Measurements from ENCODE around the gene BRWD1.

Gene BRWD1

DNA sequence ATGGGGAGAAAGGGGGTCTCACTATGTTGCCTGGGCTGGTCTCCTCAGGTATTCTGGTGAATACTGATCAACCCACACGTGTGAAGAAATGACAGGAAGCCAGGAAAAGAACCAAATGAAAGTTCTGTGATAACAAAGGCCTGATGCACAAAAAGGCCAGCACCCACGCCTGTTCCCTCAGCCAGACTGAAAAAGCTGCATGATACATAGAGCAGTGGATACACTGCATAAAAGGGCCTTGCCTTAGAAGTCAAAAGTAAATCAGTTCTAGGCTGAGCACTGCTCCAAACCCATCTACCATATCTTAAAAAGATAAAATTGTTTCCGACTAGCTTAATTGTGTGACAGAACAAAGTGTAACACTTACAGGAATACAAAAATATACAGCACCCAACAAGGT lies 93.3 kb downstream of the BRWD1 start:
- no peak overlapping the region for H3K4me2 ChIP-seq (ENCODE audit: low read length)
- H3K27me3 ChIP-seq (ENCODE audit: control insufficient read depth, low read length) = no peaks in the 10 kb centered on the region
- 0 out of 2 replicates have a peak, but pooled peaks cover 7% of the 10 kb centered on the region for H3F3A ChIP-seq (ENCODE audit: control insufficient read depth, insufficient read depth)
- no peaks in the 10 kb centered on the region for H3K9me3 ChIP-seq (ENCODE audit: control insufficient read depth, insufficient read depth, low read length)
- H3K36me3 ChIP-seq (ENCODE audit: control insufficient read depth, low read length) = peaks cover 87% of the 10 kb centered on the region
- H4K20me1 ChIP-seq (ENCODE audit: control insufficient read depth, insufficient read depth, low read depth, low read length) = no peaks in the 10 kb centered on the region; the same call in 1 of the 2 replicates
- no peaks in the 10 kb centered on the region for H3K79me2 ChIP-seq (ENCODE audit: control insufficient read depth, low read length)
- no peak overlapping the region for H3K4me3 ChIP-seq (ENCODE audit: low read length)
- no peaks in the 10 kb centered on the region for H3K4me1 ChIP-seq (ENCODE audit: control insufficient read depth, low read length)
- H3K27ac ChIP-seq (ENCODE audit: low read depth, low read length) = no peak overlapping the region
- no peak for TF ChIP-seq EZH2phosphoT487 (IDR thresholded peaks at IDR 0.05; ENCODE audit: borderline replicate concordance, low read length)
- TF ChIP-seq, protein P1, sequence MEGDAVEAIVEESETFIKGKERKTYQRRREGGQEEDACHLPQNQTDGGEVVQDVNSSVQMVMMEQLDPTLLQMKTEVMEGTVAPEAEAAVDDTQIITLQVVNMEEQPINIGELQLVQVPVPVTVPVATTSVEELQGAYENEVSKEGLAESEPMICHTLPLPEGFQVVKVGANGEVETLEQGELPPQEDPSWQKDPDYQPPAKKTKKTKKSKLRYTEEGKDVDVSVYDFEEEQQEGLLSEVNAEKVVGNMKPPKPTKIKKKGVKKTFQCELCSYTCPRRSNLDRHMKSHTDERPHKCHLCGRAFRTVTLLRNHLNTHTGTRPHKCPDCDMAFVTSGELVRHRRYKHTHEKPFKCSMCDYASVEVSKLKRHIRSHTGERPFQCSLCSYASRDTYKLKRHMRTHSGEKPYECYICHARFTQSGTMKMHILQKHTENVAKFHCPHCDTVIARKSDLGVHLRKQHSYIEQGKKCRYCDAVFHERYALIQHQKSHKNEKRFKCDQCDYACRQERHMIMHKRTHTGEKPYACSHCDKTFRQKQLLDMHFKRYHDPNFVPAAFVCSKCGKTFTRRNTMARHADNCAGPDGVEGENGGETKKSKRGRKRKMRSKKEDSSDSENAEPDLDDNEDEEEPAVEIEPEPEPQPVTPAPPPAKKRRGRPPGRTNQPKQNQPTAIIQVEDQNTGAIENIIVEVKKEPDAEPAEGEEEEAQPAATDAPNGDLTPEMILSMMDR (IDR thresholded peaks at IDR 0.05; ENCODE audit: low read depth, low read length, poor library complexity, severe bottlenecking) = no peak
- no peaks in the 10 kb centered on the region for H3K9me2 ChIP-seq (replicated peaks; ENCODE audit: control insufficient read depth, low read length)

DNA sequence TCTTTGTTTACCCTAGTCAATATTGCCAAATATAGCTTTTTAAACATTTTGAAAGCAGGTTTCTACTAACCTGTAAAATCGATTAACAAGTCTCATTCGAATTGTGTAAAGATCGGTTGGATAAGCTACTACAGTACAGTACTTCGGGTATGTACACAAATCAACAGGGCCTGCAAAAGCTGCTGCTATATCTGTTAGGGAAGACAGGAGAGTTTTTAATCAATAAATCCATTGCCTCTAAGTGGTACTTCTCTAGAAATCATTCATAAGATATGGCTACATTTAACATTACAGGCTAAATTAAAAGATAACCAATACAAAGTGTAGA lies 95.4 kb downstream of the BRWD1 start:
- peaks cover 89% of the 10 kb centered on the region for H3K36me3 ChIP-seq (ENCODE audit: control insufficient read depth, low read length)
- H3K4me1 ChIP-seq (ENCODE audit: control insufficient read depth, low read length) = no peaks in the 10 kb centered on the region
- no peaks in the 10 kb centered on the region for H3K79me2 ChIP-seq (ENCODE audit: control insufficient read depth, low read length)
- H3K27me3 ChIP-seq (ENCODE audit: control insufficient read depth, low read length) = no peaks in the 10 kb centered on the region
- H4K20me1 ChIP-seq (ENCODE audit: control insufficient read depth, insufficient read depth, low read depth, low read length) = no peaks in the 10 kb centered on the region; the same call in 1 of the 2 replicates
- H3K4me2 ChIP-seq (ENCODE audit: low read length) = no peak overlapping the region
- peaks cover 12% of the 10 kb centered on the region; the same call in 1 of the 2 replicates for H3F3A ChIP-seq (ENCODE audit: control insufficient read depth, insufficient read depth)
- no peaks in the 10 kb centered on the region for H3K9me2 ChIP-seq (replicated peaks; ENCODE audit: control insufficient read depth, low read length)
- no peak for TF ChIP-seq EZH2phosphoT487 (IDR thresholded peaks at IDR 0.05; ENCODE audit: borderline replicate concordance, low read length)
- TF ChIP-seq, protein P1 (IDR thresholded peaks at IDR 0.05; ENCODE audit: low read depth, low read length, poor library complexity, severe bottlenecking) = no peak
- no peak overlapping the region for H3K27ac ChIP-seq (ENCODE audit: low read depth, low read length)
- no peak overlapping the region for H3K4me3 ChIP-seq (ENCODE audit: low read length)
- no peaks in the 10 kb centered on the region for H3K9me3 ChIP-seq (ENCODE audit: control insufficient read depth, insufficient read depth, low read length)

DNA sequence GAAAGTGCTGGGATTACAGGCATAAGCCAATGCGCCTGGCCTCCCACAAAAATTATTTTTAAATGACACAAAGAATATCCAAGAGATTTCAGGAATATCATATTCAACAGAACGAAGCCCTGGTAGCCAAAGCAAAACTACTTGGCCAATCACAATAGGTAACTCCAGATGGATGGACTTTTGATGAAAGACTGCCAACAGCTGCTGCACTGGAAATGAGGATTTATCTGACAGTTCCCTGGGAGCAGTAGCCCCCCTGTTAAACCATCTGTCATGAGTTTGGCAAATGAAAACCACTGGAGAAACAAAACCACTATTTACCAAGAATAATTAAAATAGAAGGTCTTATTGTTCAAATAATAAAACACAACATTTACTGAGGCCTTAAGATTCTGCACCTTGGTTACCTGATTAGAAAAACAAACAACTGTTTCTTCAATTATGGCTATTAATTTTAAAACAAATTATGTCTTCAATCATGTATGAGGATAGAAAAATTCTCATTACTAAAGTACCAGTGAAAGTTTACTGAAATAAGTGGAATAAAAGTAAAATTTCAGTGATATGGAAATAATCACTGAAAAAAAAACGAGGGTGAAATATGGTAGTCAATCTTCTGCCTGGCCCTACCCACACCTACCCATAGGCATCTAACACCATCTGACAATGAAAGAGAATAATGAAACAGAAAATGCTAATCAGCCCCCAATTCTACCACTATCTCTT lies 95.9 kb downstream of the BRWD1 start:
- Histone ChIP-seq H3K36me3 (ENCODE audit: control insufficient read depth, low read length) (peaks cover 89% of the 10 kb centered on the region), H3K27me3 (ENCODE audit: control insufficient read depth, low read length) (no peaks in the 10 kb centered on the region), H3K4me3 (ENCODE audit: low read length) (no peak overlapping the region), H3K9me2 (replicated peaks; ENCODE audit: control insufficient read depth, low read length) (no peaks in the 10 kb centered on the region), H3K27ac (ENCODE audit: low read depth, low read length) (no peak overlapping the region), H3K4me1 (ENCODE audit: control insufficient read depth, low read length) (no peaks in the 10 kb centered on the region), H4K20me1 (ENCODE audit: control insufficient read depth, insufficient read depth, low read depth, low read length) (no peaks in the 10 kb centered on the region; the same call in 1 of the 2 replicates), H3K4me2 (ENCODE audit: low read length) (no peak overlapping the region), H3K9me3 (ENCODE audit: control insufficient read depth, insufficient read depth, low read length) (no peaks in the 10 kb centered on the region), H3K79me2 (ENCODE audit: control insufficient read depth, low read length) (no peaks in the 10 kb centered on the region), H3F3A (ENCODE audit: control insufficient read depth, insufficient read depth) (peaks cover 12% of the 10 kb centered on the region; the same call in 1 of the 2 replicates)
- TF ChIP-seq, protein P1 (IDR thresholded peaks at IDR 0.05; ENCODE audit: low read depth, low read length, poor library complexity, severe bottlenecking) = no peak
- no peak for TF ChIP-seq EZH2phosphoT487 (IDR thresholded peaks at IDR 0.05; ENCODE audit: borderline replicate concordance, low read length)
